Caco-2 (cell line): ENCODE data around the gene PCDHGB2. TPM values are rescaled to one million over a fixed set of nuclear protein-coding genes. Genes with fewer than 3 reads are reported as not detected.
"Not testable (repeated sequence)": the region's sequence is repeated elsewhere in the genome, so short reads cannot be mapped to it uniquely, and the experiment has no call there.

Experiments
- BruUV-seq: library from RNA; stranded (reverse); fragments of 400-500 nt; replicated peaks from 2 replicates; lab custom pipeline; 2021; lab: Mats Ljungman, UMichigan
- CTCF ChIA-PET: fragments of 300-600 bp; sonication (Branson Sonifier 250); formaldehyde crosslinking; loops from one replicate; lab custom pipeline; 2022; ENCODE audit warnings: antibody characterized with exemption; lab: Charles Lee
- POLR2A ChIA-PET: fragments of 300-600 bp; sonication (Branson Sonifier 250); formaldehyde crosslinking; loops from one replicate; lab custom pipeline; 2022; ENCODE audit warnings: antibody characterized with exemption; lab: Charles Lee
- DNase-seq, 2 experiments: peaks; one replicate each; pipeline versions ENCODE4 v3.0.0 to v3.0.0-alpha.2; 2020 to 2022
- H3K27me3 ChIP-seq: replicated peaks from 2 replicates; pipeline ENCODE4 v1.6.0; 2011; ENCODE audit warnings: low read length; ENCODE audit not compliant: control insufficient read depth, insufficient read depth
- H3K36me3 ChIP-seq: 2 replicates; pipeline ENCODE4 v1.5.1; 2011; ENCODE audit warnings: low read length; ENCODE audit not compliant: control insufficient read depth, insufficient read depth
- H3K4me1 ChIP-seq: fragments of 250-450 bp; sonication (Bioruptor Pico); 2 replicates; pipeline ENCODE4 v1.5.1; 2020; ENCODE audit warnings: mild to moderate bottlenecking
- H3K4me3 ChIP-seq: 2 replicates; pipeline ENCODE4 v1.5.1; 2011; ENCODE audit warnings: low read depth, mild to moderate bottlenecking, control low read depth, low read length
- H3K9me3 ChIP-seq: fragments of 250-450 bp; sonication (Bioruptor Pico); 2 replicates; pipeline ENCODE4 v1.5.1; 2020; ENCODE audit warnings: mild to moderate bottlenecking, moderate library complexity
- H3K27ac Mint-ChIP-seq: one replicate; pipeline ENCODE4 v1.8.0; 2022; ENCODE audit warnings: mixed read lengths; ENCODE audit not compliant: unreplicated experiment
- H3K27me3 Mint-ChIP-seq: one replicate; pipeline ENCODE4 v1.8.0; 2022; ENCODE audit warnings: mixed read lengths; ENCODE audit not compliant: insufficient read depth, unreplicated experiment
- H3K36me3 Mint-ChIP-seq: one replicate; pipeline ENCODE4 v1.8.0; 2022; ENCODE audit warnings: mild to moderate bottlenecking, mixed read lengths; ENCODE audit not compliant: insufficient read depth, unreplicated experiment
- H3K4me1 Mint-ChIP-seq: one replicate; pipeline ENCODE4 v1.8.0; 2022; ENCODE audit warnings: low read depth, mixed read lengths; ENCODE audit not compliant: unreplicated experiment
- H3K4me3 Mint-ChIP-seq: one replicate; pipeline ENCODE4 v1.8.0; 2022; ENCODE audit warnings: mild to moderate bottlenecking, moderate library complexity, mixed read lengths; ENCODE audit not compliant: unreplicated experiment
- H3K9me3 Mint-ChIP-seq: one replicate; pipeline ENCODE4 v1.8.0; 2022; ENCODE audit warnings: mixed read lengths; ENCODE audit not compliant: unreplicated experiment
- CTCF ChIP-seq, 2 experiments: fragments of 200-600 bp in 1 of 2; IDR thresholded peaks; 1 replicate in 1 of 2; 2 replicates in 1 of 2; pipeline versions ENCODE4 v1.5.1 to v1.8.0; 2011 to 2022; ENCODE audit warnings: antibody characterized with exemption in 1 of 2, control low read depth in 1 of 2, inconsistent platforms in 1 of 2, low read depth in 1 of 2, low read length in 1 of 2, mild to moderate bottlenecking in 1 of 2, moderate library complexity in 1 of 2; ENCODE audit not compliant: insufficient read depth in 1 of 2, severe bottlenecking in 1 of 2, unreplicated experiment in 1 of 2
- intact Hi-C: fragments of 100-400 bp; cut with micrococcal nuclease; formaldehyde crosslinking; loops from one replicate; pipeline ENCODE4 v1.10.0; 2022; ENCODE audit not compliant: unreplicated experiment
- total RNA-seq: library from RNA; stranded (reverse); gene quantifications from 2 replicates; pipeline ENCODE4 v1.2.3, GENCODE V29; 2022

Gene PCDHGB2
- total RNA-seq, 1 experiment from 2014 or later = 1.3 TPM

GRCh38 chr5:141373673-141374317, 14.0 kb downstream of the PCDHGB2 start, which contains the start of gene PCDHGA6:
TSS of gene PCDHGA6 (plus strand) at chr5:141373891. CDS start at chr5:141374084, 193 bp downstream.
- H3K27me3 Mint-ChIP-seq = no peaks in the 10 kb centered on the region
- DNase-seq = peak in 1 of 2 experiments; percentile 18
- intact Hi-C loops = no loop called here
- ChIA-PET CTCF (interaction anchor here (0.7 kb wide), 1 partner anchor 190 kb away, joined by 3 read pairs; no protein-coding TSS in a partner anchor), POLR2A (no interaction called here)
- no peaks in the 10 kb centered on the region for H3K27me3 ChIP-seq
- peak; percentile 29 for TF ChIP-seq CTCF (IDR thresholded peaks at IDR 0.05; ENCODE audit: insufficient read depth in 1 of 2, low read depth in 1 of 2, low read length in 1 of 2, severe bottlenecking in 1 of 2, unreplicated experiment in 1 of 2)
- no peaks in the 10 kb centered on the region for H3K9me3 Mint-ChIP-seq
- H3K27ac Mint-ChIP-seq = no peak within 1 kb of the TSS
- H3K4me3 Mint-ChIP-seq = no peak within 1 kb of the TSS
- H3K4me1 Mint-ChIP-seq = no peaks in the 10 kb centered on the region
- H3K36me3 Mint-ChIP-seq = no peaks in the 10 kb centered on the region
- H3K9me3 ChIP-seq = no peaks in the 10 kb centered on the region; the same call in 1 of the 2 replicates
- BruUV-seq = no TSS peak
- no peaks in the 10 kb centered on the region for H3K4me1 ChIP-seq
- H3K4me3 ChIP-seq = no peak within 1 kb of the TSS
- no peaks in the 10 kb centered on the region for H3K36me3 ChIP-seq

GRCh38 chr5:141374627-141375026, 14.8 kb downstream of the PCDHGB2 start:
- no peaks in the 10 kb centered on the region for H3K4me1 Mint-ChIP-seq

GRCh38 chr5:141375444-141376155, 15.8 kb downstream of the PCDHGB2 start:
- H3K27me3 Mint-ChIP-seq, BruUV-seq, intact Hi-C loops, H3K27ac Mint-ChIP-seq, H3K4me1 Mint-ChIP-seq, POLR2A ChIA-PET, H3K36me3 Mint-ChIP-seq, H3K4me3 Mint-ChIP-seq, H3K4me3 ChIP-seq, H3K4me1 ChIP-seq, H3K9me3 ChIP-seq, H3K27me3 ChIP-seq, DNase-seq, H3K9me3 Mint-ChIP-seq, CTCF ChIA-PET, H3K36me3 ChIP-seq: not testable (repeated sequence)

More at GRCh38 chr5:141374627-141375026, 14.8 kb downstream of the PCDHGB2 start:
- no TSS peak for BruUV-seq
- Histone ChIP-seq H3K27me3 (no peaks in the 10 kb centered on the region), H3K9me3 (no peaks in the 10 kb centered on the region; the same call in 1 of the 2 replicates), H3K36me3 (no peaks in the 10 kb centered on the region), H3K4me3 (no peak overlapping the region), H3K4me1 (no peaks in the 10 kb centered on the region)
- no peaks in the 10 kb centered on the region for H3K36me3 Mint-ChIP-seq
- H3K27ac Mint-ChIP-seq = no peak overlapping the region
- no peak for TF ChIP-seq CTCF (IDR thresholded peaks at IDR 0.05; ENCODE audit: insufficient read depth in 1 of 2, low read depth in 1 of 2, low read length in 1 of 2, severe bottlenecking in 1 of 2, unreplicated experiment in 1 of 2)
- H3K27me3 Mint-ChIP-seq = no peaks in the 10 kb centered on the region
- intact Hi-C loops = no loop called here
- no peak overlapping the region for H3K4me3 Mint-ChIP-seq
- no peak for DNase-seq
- CTCF ChIA-PET = no interaction called here
- POLR2A ChIA-PET = no interaction called here
- no peaks in the 10 kb centered on the region for H3K9me3 Mint-ChIP-seq
